Small intestine (tissue), 7 donors: ENCODE measurements around the gene EIF4B. TPM values are rescaled to one million over a fixed set of nuclear protein-coding genes. Genes with fewer than 3 reads are reported as not detected.
A peak's percentile ranks its signal among the peaks of the same experiment; 100 is the strongest.
"Not testable (repeated sequence)": the region's sequence is repeated elsewhere in the genome, so short reads cannot be mapped to it uniquely, and the experiment has no call there.

ENCODE experiments used
- DNase-seq, 2 donors: peaks; one replicate each; pipeline versions ENCODE4 v3.0.0 to v3.0.0-alpha.2; 2013
- FAIRE-seq: peaks from 2 replicates; lab custom pipeline; 2012; peaks lifted over from hg19 to GRCh38; lab: Jason Lieb, UNC
- H3K27ac ChIP-seq, 3 donors: one replicate each; pipeline ENCODE4 v1.5.1; 2013; ENCODE audit warnings: low read length in 2 of 3, mild to moderate bottlenecking in 2 of 3, control low read depth in 1 of 3, inconsistent platforms in 1 of 3, low read depth in 1 of 3, moderate library complexity in 1 of 3
- H3K27me3 ChIP-seq, 3 donors: one replicate each; pipeline ENCODE4 v1.6.1; 2013; ENCODE audit warnings: low read length in 3 of 3, inconsistent platforms in 1 of 3; ENCODE audit not compliant: control insufficient read depth in 3 of 3, insufficient read depth in 3 of 3
- H3K36me3 ChIP-seq, 3 donors: one replicate each; pipeline ENCODE4 v1.6.1; 2013; ENCODE audit warnings: low read length in 3 of 3, inconsistent platforms in 1 of 3, low read depth in 1 of 3, mild to moderate bottlenecking in 1 of 3, moderate library complexity in 1 of 3; ENCODE audit not compliant: control insufficient read depth in 3 of 3, insufficient read depth in 2 of 3
- H3K4me1 ChIP-seq, 3 donors: one replicate each; pipeline ENCODE4 v1.6.1; 2013; ENCODE audit warnings: low read length in 2 of 3, inconsistent platforms in 1 of 3, low read depth in 1 of 3, mild to moderate bottlenecking in 1 of 3, moderate library complexity in 1 of 3; ENCODE audit not compliant: control insufficient read depth in 3 of 3, insufficient read depth in 2 of 3
- H3K4me3 ChIP-seq, 3 donors: one replicate each; pipeline ENCODE4 v1.5.1; 2013; ENCODE audit warnings: low read length in 3 of 3, control low read depth in 1 of 3, inconsistent platforms in 1 of 3, low read depth in 1 of 3, mild to moderate bottlenecking in 1 of 3, moderate library complexity in 1 of 3
- H3K9me3 ChIP-seq, 2 donors: one replicate each; pipeline ENCODE4 v1.6.1; 2013; ENCODE audit warnings: low read depth in 1 of 2, low read length in 1 of 2; ENCODE audit not compliant: control insufficient read depth in 2 of 2, insufficient read depth in 1 of 2
- WGBS, 3 donors: extraction: QIAGEN DNeasy Blood & Tissue Kit; methylation state at CpG; one replicate each; pipeline ENCODE4 v1.1.7; 2013; 5-methylcytosine and 5-hydroxymethylcytosine counted together
- polyA plus RNA-seq, 4 donors: library from polyadenylated mRNA; stranded (reverse) in 3 of 4; unstranded in 1 of 4; fragments of 200-250 nt in 3 of 4; fragments of 120-200 nt in 1 of 4; gene quantifications; one replicate each; pipeline versions ENCODE4 v1.2.1 to v1.2.3, GENCODE V29; 2013
- donor health status: healthy with polysubstance abuse.
- donor health status: control.
- donor health status: control.
- donor health status: Bipolar disorder and iron deficiency.
- donor health status: healthy.

Gene EIF4B
- polyA plus RNA-seq, 4 donors, result 160 to 422 (median 206) TPM

- Histone ChIP-seq H3K27me3 (no peaks in the 10 kb centered on the region), H3K36me3 (no peaks in the 10 kb centered on the region), H3K27ac (peak overlapping the region; percentile 27 to 74 (median 57)), H3K9me3 (peaks cover 0 to 5% of the 10 kb centered on the region in 2 donors), H3K4me3 (no peak overlapping the region), H3K4me1 (peaks cover 0 to 27% (median 12%) of the 10 kb centered on the region in 3 donors)
- 14 to 58% (median 43%) methylated on average over 6 of the region's 6 CpGs for whole genome bisulfite sequencing, 3 donors
- FAIRE-seq (no peak), DNase-seq (peak; percentile 58 to 91)
Measured at GRCh38 chr12:52988898-52989297, 17.4 kb upstream of the EIF4B start.

- Histone ChIP-seq H3K27me3 (no peaks in the 10 kb centered on the region), H3K36me3 (no peaks in the 10 kb centered on the region), H3K4me1 (peaks cover 0 to 27% (median 12%) of the 10 kb centered on the region in 3 donors), H3K27ac (no peak overlapping the region), H3K4me3 (no peak overlapping the region), H3K9me3 (peaks cover 0 to 5% of the 10 kb centered on the region in 2 donors)
- FAIRE-seq, result no peak
- DNase-seq, result no peak
- WGBS, 3 donors, result 72 to 94% (median 82%) methylated on average over 4 of the region's 4 CpGs
Measured at GRCh38 chr12:52990206-52990605, 16.1 kb upstream of the EIF4B start.

- WGBS, 3 donors, result 86 to 91% (median 88%) methylated on average over 5 of the region's 5 CpGs
- H3K4me1 ChIP-seq, result peaks cover 0 to 27% (median 12%) of the 10 kb centered on the region in 3 donors
- H3K4me3 ChIP-seq, H3K27me3 ChIP-seq, FAIRE-seq, H3K9me3 ChIP-seq, H3K36me3 ChIP-seq, DNase-seq: not testable (repeated sequence)
- peak overlapping the region; percentile 34 to 86 (median 67) for H3K27ac ChIP-seq
Measured at GRCh38 chr12:52992240-52992639, 14.0 kb upstream of the EIF4B start.

GRCh38 chr12:52992699-52993557 is 13.3 kb upstream of the EIF4B start:
- 18 to 57% (median 33%) methylated on average over 7 of the region's 7 CpGs for WGBS, 3 donors
- Histone ChIP-seq H3K9me3 (peaks cover 0 to 5% of the 10 kb centered on the region in 2 donors), H3K27ac (peak overlapping the region; percentile 34 to 87 (median 67)), H3K27me3 (no peaks in the 10 kb centered on the region), H3K4me3 (no peak overlapping the region), H3K4me1 (peaks cover 0 to 27% (median 12%) of the 10 kb centered on the region in 3 donors), H3K36me3 (no peaks in the 10 kb centered on the region)
- DNase-seq, result peak; percentile 90 to 97
- no peak for FAIRE-seq

- no peaks in the 10 kb centered on the region for H3K36me3 ChIP-seq
- H3K4me1 ChIP-seq, result peaks cover 0 to 27% (median 12%) of the 10 kb centered on the region in 3 donors
- no peaks in the 10 kb centered on the region for H3K27me3 ChIP-seq
- DNase-seq (no peak), FAIRE-seq (no peak)
- H3K27ac ChIP-seq, result peak overlapping the region; percentile 15 to 87 (median 63)
- H3K9me3 ChIP-seq, result peaks cover 0 to 5% of the 10 kb centered on the region in 2 donors
- no peak overlapping the region for H3K4me3 ChIP-seq
Measured at GRCh38 chr12:52993558-52993869, 12.7 kb upstream of the EIF4B start.

- no peak for FAIRE-seq
- no peaks in the 10 kb centered on the region for H3K27me3 ChIP-seq
- 76 to 89% (median 87%) methylated on average over 5 of the region's 5 CpGs for WGBS, 3 donors
- no peaks in the 10 kb centered on the region for H3K9me3 ChIP-seq
- H3K27ac ChIP-seq, result no peak overlapping the region
- H3K36me3 ChIP-seq, result peaks cover 0 to 7% (median 0%) of the 10 kb centered on the region in 3 donors
- no peak for DNase-seq
- H3K4me1 ChIP-seq, result peaks cover 4 to 21% (median 10%) of the 10 kb centered on the region in 3 donors
- H3K4me3 ChIP-seq, result no peak overlapping the region
Measured at GRCh38 chr12:53004178-53004577, 2.1 kb upstream of the EIF4B start.

GRCh38 chr12:53004582-53004981 is 1.7 kb upstream of the EIF4B start:
- peaks cover 4 to 23% (median 12%) of the 10 kb centered on the region in 3 donors for H3K4me1 ChIP-seq
- WGBS, 3 donors, result 84 to 92% (median 90%) methylated on average over 2 of the region's 2 CpGs
- DNase-seq (peak in 1 of 2 donors; percentile 26), FAIRE-seq (no peak)
- H3K36me3 ChIP-seq, result peaks cover 0 to 9% (median 0%) of the 10 kb centered on the region in 3 donors
- no peaks in the 10 kb centered on the region for H3K27me3 ChIP-seq
- no peak overlapping the region for H3K4me3 ChIP-seq
- no peak overlapping the region for H3K27ac ChIP-seq
- no peaks in the 10 kb centered on the region for H3K9me3 ChIP-seq

GRCh38 chr12:53005215-53005985 is 856 bp upstream of the EIF4B start:
- FAIRE-seq (no peak), DNase-seq (peak in 1 of 2 donors; percentile 38)
- Histone ChIP-seq H3K9me3 (no peaks in the 10 kb centered on the region), H3K27ac (peak overlapping the region; percentile 41 to 92 (median 90)), H3K4me3 (peak overlapping the region; percentile 31 to 81 (median 63)), H3K4me1 (peaks cover 8 to 26% (median 16%) of the 10 kb centered on the region in 3 donors), H3K36me3 (peaks cover 0 to 9% (median 0%) of the 10 kb centered on the region in 3 donors), H3K27me3 (no peaks in the 10 kb centered on the region)
- WGBS, 3 donors, result 11 to 19% (median 18%) methylated on average over 28 of the region's 28 CpGs
